ENCODE results near the gene OLA1. TPM values are rescaled to one million over a fixed set of nuclear protein-coding genes. Genes with fewer than 3 reads are reported as not detected.

The OLA1 gene
- total RNA-seq, 3 donors from 2014 or later, result 125 to 142 (median 136) TPM

DNA sequence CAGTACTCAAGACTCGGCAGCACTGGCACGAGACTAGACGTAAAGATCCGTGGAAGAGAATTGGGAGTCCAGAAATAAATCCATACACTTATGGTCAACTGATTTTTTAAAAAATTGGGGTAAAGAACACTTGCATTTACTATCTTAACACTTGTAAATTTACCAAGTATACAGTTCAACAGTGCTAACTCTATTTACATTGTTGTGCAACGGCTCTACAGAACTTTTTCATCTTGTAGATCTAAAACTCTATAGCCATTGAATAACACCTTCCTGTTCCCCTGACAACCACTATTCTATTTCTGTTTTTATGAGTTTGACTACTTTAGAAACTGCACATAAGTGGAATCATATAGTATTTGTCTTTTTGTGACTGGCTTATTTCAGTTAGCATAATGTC is 153.8 kb downstream of the OLA1 start:
- Mint-ChIP-seq H3K9me3 (no peaks in the 10 kb centered on the region), H3K36me3 (ENCODE audit: insufficient read depth) (peaks cover 21% of the 10 kb centered on the region), H3K27me3 (ENCODE audit: low read depth) (no peaks in the 10 kb centered on the region), H3K4me1 (ENCODE audit: low read depth) (no peaks in the 10 kb centered on the region), H3K4me3 (no peak overlapping the region)
- ATAC-seq, result no peak
- DNase-seq, result no peak

DNA sequence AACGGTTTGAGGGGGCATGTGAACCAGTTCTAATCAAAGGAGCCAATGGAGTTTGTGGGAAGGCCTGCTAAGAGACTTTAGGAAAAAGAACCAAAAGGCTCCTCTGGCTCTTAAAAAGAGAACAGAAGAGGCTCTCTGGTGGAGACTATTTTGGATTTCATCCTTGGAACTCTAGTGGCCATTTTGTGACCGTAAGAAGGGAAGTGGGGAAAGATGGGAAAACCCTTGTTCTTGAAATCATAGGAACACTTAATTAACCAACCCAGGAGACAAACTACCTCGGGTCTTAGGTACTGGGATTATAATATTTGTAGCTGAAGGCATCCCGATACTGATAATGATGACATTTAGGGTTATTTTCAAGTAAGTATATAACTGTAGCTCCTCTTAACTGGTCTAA is 157.9 kb downstream of the OLA1 start:
- H3K4me1 Mint-ChIP-seq (ENCODE audit: low read depth), result no peaks in the 10 kb centered on the region
- no peak overlapping the region for H3K4me3 Mint-ChIP-seq
- DNase-seq (no peak), ATAC-seq (no peak)
- H3K27me3 Mint-ChIP-seq (ENCODE audit: low read depth), result no peaks in the 10 kb centered on the region
- H3K9me3 Mint-ChIP-seq, result no peaks in the 10 kb centered on the region
- H3K36me3 Mint-ChIP-seq (ENCODE audit: insufficient read depth), result peaks cover 14% of the 10 kb centered on the region

DNA sequence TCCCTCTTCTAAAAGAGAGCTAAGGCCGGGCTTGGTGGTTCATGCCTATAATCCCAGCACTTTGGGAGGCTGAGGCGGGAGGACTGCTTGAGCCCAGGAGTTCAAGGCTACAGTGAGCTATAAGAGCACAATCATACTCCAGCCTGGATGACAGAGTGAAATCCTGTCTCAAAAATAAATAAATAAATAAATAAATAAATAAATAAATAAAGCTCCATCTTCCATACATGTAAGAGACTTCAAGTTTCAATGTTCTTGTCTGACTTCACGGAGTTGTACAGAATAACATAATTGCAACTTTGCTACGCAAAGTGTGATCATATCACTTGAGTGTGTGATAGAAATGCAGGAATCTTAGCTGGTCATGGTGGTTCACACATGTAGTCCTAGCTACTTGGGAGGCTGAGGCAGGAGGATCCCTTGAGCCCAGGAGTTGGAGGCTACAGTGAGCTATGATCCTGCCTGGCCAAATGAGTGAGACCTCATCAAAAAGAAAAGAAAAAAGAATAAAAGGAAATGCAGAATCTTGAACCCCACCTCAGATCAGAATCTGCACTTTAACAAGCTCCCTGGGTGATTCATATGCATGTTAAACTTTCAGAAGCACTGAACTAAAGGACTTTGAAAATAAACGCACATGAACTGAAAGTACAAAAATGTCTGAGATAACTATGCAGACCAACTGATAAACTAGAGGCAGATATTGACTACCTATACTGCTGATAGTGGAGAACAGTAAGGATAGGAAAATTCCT is 159.4 kb downstream of the OLA1 start:
- ATAC-seq, result no peak
- Mint-ChIP-seq H3K9me3 (no peaks in the 10 kb centered on the region), H3K27me3 (ENCODE audit: low read depth) (no peaks in the 10 kb centered on the region), H3K4me1 (ENCODE audit: low read depth) (no peaks in the 10 kb centered on the region), H3K36me3 (ENCODE audit: insufficient read depth) (peaks cover 11% of the 10 kb centered on the region), H3K4me3 (no peak overlapping the region)
- no peak for DNase-seq

DNA sequence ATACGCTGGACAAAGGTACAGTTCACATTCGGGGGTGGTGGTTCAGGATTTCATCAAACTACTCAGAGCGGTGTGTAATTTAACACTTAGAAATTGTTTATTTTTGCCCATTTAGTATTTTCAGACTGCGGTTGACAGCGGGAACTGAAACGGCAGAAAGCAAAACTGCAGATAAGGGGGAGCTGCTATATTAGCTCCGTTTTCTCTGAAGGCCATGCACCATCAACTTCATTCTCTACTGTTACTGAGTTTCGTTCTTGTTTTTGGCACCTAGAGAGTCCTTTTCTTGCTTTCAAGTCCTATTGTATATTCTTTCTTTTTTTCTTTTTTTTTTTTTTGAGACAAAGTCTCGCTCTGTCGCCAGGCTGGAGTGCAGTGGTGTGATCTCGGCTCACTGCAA is 161.6 kb downstream of the OLA1 start:
- no peaks in the 10 kb centered on the region for H3K9me3 Mint-ChIP-seq
- H3K36me3 Mint-ChIP-seq (ENCODE audit: insufficient read depth), result peaks cover 11% of the 10 kb centered on the region
- DNase-seq (no peak), ATAC-seq (no peak)
- H3K4me1 Mint-ChIP-seq (ENCODE audit: low read depth), result no peaks in the 10 kb centered on the region
- H3K27me3 Mint-ChIP-seq (ENCODE audit: low read depth), result no peaks in the 10 kb centered on the region
- H3K4me3 Mint-ChIP-seq, result no peak overlapping the region

DNA sequence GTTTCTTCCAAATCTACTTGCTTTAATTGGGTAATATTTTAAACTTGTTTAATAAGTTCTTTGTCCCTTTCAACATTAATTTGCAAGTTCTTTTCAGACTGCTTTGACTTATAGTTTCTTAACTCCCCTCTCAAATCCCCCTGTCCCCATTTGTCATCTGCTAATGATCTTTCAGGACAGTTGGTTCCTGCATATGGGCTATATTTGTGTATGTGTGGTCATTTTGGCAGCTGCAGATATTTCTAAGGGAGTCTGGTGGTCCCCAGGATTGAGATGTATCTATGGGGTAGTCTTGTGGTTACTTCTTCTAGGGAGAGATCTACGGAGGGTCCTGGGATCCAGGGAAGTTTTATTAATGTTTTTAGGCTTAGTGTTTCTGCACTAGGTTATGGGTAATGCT is 162.6 kb downstream of the OLA1 start:
- H3K4me3 Mint-ChIP-seq, result no peak overlapping the region
- ATAC-seq (no peak), DNase-seq (no peak)
- no peaks in the 10 kb centered on the region for H3K9me3 Mint-ChIP-seq
- H3K36me3 Mint-ChIP-seq (ENCODE audit: insufficient read depth), result peaks cover 16% of the 10 kb centered on the region
- no peaks in the 10 kb centered on the region for H3K27me3 Mint-ChIP-seq (ENCODE audit: low read depth)
- H3K4me1 Mint-ChIP-seq (ENCODE audit: low read depth), result no peaks in the 10 kb centered on the region

DNA sequence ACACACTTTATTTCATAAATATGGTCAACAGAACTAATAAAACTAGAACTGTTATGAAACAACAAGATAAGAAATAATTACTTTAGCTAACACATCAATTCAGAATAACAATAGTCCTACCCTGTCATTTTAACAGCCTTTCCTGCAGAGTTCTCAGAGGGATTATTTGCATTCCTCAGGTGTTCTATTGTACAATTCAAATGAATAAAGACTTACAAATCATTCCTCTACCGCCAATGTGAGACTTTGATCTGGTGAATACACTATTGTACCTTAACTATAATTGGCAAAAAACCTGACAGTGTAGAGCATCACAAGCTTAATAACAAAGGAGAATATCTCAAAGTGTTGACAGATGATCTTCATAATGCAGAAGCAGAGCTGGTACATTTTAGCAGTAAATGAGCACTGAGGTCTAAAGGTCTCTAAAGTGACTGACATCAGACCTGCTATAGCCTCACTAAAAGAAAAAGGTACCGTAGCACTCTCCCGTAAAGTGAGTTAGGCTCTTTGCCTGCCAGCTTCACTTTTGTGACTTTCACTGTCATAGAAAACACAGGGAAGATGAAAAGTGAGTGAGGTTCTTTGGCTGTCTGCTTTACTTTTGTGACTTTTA is 164.4 kb downstream of the OLA1 start:
- no peaks in the 10 kb centered on the region for H3K9me3 Mint-ChIP-seq
- peaks cover 11% of the 10 kb centered on the region for H3K36me3 Mint-ChIP-seq (ENCODE audit: insufficient read depth)
- no peak overlapping the region for H3K4me3 Mint-ChIP-seq
- no peak for DNase-seq
- H3K27me3 Mint-ChIP-seq (ENCODE audit: low read depth), result no peaks in the 10 kb centered on the region
- no peaks in the 10 kb centered on the region for H3K4me1 Mint-ChIP-seq (ENCODE audit: low read depth)
- ATAC-seq, result no peak

DNA sequence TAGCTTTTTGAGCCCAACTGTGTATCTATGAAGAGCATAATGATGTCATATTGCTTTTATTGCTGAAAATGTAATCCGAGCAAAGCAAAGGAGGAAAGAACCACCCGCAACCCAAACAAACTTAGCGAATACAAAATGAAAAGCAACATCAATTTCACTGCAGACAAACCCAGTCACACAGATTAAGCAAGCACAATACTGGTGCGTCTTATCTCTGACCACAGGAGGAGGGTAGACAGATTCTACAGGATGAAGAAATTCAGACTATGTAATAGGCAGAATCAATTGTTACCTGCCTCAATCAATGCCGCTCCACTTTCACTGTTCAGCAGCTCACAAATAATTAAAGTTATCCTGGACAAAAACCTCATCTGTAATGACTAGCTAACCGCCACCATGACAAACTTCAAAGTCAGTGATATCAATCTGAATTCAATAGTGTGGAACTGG is 167.6 kb downstream of the OLA1 start:
- H3K27me3 Mint-ChIP-seq (ENCODE audit: low read depth), result no peaks in the 10 kb centered on the region
- no peak overlapping the region for H3K4me3 Mint-ChIP-seq
- peaks cover 7% of the 10 kb centered on the region for H3K36me3 Mint-ChIP-seq (ENCODE audit: insufficient read depth)
- no peaks in the 10 kb centered on the region for H3K9me3 Mint-ChIP-seq
- H3K4me1 Mint-ChIP-seq (ENCODE audit: low read depth), result no peaks in the 10 kb centered on the region
- ATAC-seq, result no peak
- no peak for DNase-seq

DNA sequence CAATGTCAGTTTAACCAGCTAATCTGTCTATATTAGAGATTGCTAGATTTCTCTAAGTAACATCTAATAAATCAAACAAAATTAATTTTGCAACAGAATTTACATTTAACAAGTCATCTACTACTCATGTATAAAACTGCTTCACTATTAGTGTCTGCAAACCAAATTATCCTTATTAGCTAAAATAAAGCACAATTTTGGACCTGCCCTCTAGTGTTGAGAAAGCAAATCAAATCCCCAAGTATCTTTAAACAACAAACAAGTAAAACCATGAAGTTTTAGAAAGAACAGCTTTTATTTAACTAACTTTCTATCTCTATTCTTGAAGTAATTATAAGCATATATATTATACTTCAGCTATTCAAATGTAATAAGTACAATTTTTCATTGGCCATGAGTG is 170.1 kb downstream of the OLA1 start:
- Mint-ChIP-seq H3K9me3 (no peaks in the 10 kb centered on the region), H3K4me1 (ENCODE audit: low read depth) (no peaks in the 10 kb centered on the region), H3K36me3 (ENCODE audit: insufficient read depth) (peaks cover 18% of the 10 kb centered on the region), H3K27me3 (ENCODE audit: low read depth) (no peaks in the 10 kb centered on the region), H3K4me3 (no peak overlapping the region)
- no peak for ATAC-seq
- no peak for DNase-seq

DNA sequence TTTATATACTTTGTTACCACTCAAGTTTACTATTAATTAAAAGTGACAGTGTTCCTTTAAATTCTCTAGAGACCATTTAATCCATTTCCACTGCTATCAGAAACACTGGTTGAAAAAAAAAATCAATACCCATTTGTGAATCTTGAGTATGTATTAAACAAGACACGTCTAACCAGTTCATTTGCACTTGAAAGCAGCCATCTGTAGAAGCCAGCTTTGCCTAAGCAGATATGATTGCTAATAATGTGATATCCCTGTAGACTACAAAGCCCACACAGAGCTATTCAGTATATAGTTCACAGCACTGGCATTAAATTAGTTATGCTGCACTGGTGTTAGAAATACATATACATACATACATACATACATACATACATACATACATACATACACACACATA is 171.4 kb downstream of the OLA1 start:
- H3K36me3 Mint-ChIP-seq (ENCODE audit: insufficient read depth), result peaks cover 18% of the 10 kb centered on the region
- DNase-seq (no peak), ATAC-seq (no peak)
- no peak overlapping the region for H3K4me3 Mint-ChIP-seq
- H3K4me1 Mint-ChIP-seq (ENCODE audit: low read depth), result no peaks in the 10 kb centered on the region
- no peaks in the 10 kb centered on the region for H3K9me3 Mint-ChIP-seq
- no peaks in the 10 kb centered on the region for H3K27me3 Mint-ChIP-seq (ENCODE audit: low read depth)

DNA sequence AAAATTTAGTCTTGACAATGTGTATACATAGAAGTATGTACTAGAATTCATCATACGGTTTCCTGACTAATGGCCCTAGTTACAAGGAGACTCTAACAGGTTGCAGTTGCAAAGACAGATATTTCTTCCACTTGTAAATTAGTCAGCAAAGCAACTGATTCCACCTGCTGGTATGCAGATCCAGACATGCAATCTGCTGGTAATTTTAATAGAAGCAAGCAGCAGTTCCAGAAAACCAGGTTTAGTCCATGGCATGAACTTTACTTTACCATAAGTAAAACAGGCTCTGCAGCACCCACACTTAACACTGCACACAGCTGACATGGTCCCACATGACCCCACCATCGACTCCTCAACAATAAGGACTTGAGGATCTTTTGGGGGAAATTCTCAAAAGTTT is 172.3 kb downstream of the OLA1 start:
- peaks cover 16% of the 10 kb centered on the region for H3K36me3 Mint-ChIP-seq (ENCODE audit: insufficient read depth)
- no peaks in the 10 kb centered on the region for H3K9me3 Mint-ChIP-seq
- H3K4me3 Mint-ChIP-seq, result no peak overlapping the region
- no peaks in the 10 kb centered on the region for H3K4me1 Mint-ChIP-seq (ENCODE audit: low read depth)
- DNase-seq, result no peak
- H3K27me3 Mint-ChIP-seq (ENCODE audit: low read depth), result no peaks in the 10 kb centered on the region
- ATAC-seq, result no peak

DNA sequence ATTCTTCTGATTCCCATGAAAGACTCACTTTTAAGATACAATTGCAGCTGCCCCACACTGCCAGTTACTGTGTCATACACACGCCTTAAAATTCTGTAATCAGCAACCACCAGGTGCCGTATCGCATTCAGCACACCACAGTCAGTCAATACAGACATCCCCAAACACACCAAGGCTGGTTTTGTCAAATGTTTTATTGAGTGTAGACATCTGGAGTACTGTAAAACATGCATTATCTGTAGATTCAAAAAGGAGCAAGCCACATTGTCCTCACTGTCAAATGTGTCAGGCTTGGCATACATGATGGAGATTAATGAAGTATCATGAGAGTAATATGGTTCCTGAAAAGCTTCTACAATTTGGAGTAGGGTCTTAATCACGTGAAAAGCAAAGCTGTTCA is 173.5 kb downstream of the OLA1 start:
- no peaks in the 10 kb centered on the region for H3K9me3 Mint-ChIP-seq

DNA sequence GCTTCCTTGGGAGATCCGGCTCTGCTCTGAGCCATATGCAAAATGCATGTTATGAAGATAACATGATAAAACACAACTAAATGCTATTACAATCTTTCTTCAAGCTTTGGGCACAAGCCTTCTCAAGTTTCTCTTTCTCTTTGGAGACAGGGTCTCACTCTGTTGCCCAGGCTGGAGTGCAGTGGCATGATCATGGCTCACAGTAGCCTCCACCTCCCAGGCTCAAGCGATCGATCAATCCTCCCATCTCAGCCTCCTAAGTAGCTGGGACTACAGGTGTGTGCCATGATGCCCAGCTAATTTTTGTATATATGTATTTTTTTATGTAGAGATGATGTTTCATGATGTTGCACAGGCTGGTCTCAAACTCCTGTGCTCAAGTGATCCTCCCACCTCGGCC is 175.5 kb downstream of the OLA1 start:
- ATAC-seq (no peak), DNase-seq (no peak)
- Mint-ChIP-seq H3K9me3 (no peaks in the 10 kb centered on the region), H3K36me3 (ENCODE audit: insufficient read depth) (peaks cover 12% of the 10 kb centered on the region), H3K4me3 (no peak overlapping the region), H3K4me1 (ENCODE audit: low read depth) (no peaks in the 10 kb centered on the region), H3K27me3 (ENCODE audit: low read depth) (no peaks in the 10 kb centered on the region)

More for the DNA sequence above, 173.5 kb downstream of the OLA1 start:
- ATAC-seq (no peak), DNase-seq (no peak)
- Mint-ChIP-seq H3K36me3 (ENCODE audit: insufficient read depth) (peaks cover 14% of the 10 kb centered on the region), H3K4me3 (no peak overlapping the region), H3K4me1 (ENCODE audit: low read depth) (no peaks in the 10 kb centered on the region), H3K27me3 (ENCODE audit: low read depth) (no peaks in the 10 kb centered on the region)

DNA sequence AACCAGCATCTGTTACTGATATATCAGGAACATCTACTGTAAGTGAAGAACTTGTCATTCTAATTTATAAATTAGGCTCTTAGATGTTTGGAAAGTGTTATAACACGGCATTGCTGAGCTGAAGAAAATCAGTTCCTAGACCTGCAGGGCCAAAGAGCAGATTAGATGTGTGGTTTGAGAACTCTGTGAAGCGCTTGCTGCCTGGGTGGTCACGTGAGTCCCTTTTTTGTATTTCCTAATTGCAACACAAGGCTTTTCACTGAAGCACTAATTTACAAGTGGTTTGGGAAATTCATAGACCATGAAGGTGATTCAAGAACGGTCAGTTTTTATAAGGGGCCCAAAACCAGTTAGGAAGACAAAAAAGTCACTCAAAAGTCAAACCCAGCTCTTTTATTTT is 176.3 kb downstream of the OLA1 start:
- Mint-ChIP-seq H3K9me3 (no peaks in the 10 kb centered on the region), H3K4me3 (no peak overlapping the region), H3K4me1 (ENCODE audit: low read depth) (no peaks in the 10 kb centered on the region), H3K36me3 (ENCODE audit: insufficient read depth) (peaks cover 12% of the 10 kb centered on the region), H3K27me3 (ENCODE audit: low read depth) (no peaks in the 10 kb centered on the region)
- DNase-seq (no peak), ATAC-seq (no peak)

DNA sequence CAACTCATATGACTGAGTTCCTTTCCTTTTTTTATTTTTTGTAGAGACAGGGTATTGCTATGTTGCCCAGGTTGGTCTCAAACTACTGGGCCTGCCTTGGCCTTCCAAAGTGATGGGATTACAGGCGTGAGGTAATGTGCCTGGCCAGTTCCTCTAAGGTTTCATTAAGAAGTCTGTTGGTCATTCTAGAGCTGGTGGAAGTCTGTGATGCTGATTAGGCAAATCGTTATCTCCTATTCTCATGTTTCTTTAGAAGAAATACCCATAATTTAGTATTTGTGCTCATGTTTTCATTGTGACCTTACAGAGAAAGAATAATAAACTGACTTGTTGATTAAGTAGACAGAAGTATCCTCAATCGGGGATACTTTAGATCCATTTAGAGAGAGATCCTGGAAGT is 177.0 kb downstream of the OLA1 start:
- Mint-ChIP-seq H3K9me3 (no peaks in the 10 kb centered on the region), H3K36me3 (ENCODE audit: insufficient read depth) (peaks cover 12% of the 10 kb centered on the region), H3K4me1 (ENCODE audit: low read depth) (no peaks in the 10 kb centered on the region), H3K4me3 (no peak overlapping the region), H3K27me3 (ENCODE audit: low read depth) (no peaks in the 10 kb centered on the region)
- no peak for DNase-seq
- ATAC-seq, result no peak

DNA sequence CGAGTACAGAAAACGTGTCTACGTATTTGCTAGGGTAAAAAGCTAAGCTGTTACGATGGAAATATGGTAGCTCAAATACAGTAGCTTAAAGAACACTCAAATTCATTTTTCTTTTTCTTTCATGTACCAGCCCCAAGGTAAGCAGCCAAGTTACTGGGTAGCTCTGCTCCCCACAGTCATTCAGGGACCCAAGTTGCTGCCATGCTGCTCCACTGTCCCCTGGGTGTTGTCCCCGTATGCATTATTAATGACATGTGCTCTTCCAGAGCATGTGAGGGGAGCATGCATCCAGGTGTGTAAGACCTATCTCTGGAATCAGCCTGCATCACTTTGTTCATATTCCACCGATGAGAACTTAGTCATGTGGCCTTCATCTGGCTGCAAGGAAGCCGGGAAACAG is 178.1 kb downstream of the OLA1 start:
- ATAC-seq (no peak), DNase-seq (no peak)
- no peaks in the 10 kb centered on the region for H3K27me3 Mint-ChIP-seq (ENCODE audit: low read depth)
- H3K36me3 Mint-ChIP-seq (ENCODE audit: insufficient read depth), result peaks cover 12% of the 10 kb centered on the region
- no peak overlapping the region for H3K4me3 Mint-ChIP-seq
- H3K9me3 Mint-ChIP-seq, result no peaks in the 10 kb centered on the region
- no peaks in the 10 kb centered on the region for H3K4me1 Mint-ChIP-seq (ENCODE audit: low read depth)

Measured in activated T-cell treated with anti-CD3 and anti-CD28 coated beads, Interleukin-2, amount 50 U/mL, for 4 hours (primary cell).